ENCODE measurements around the gene NEU4. TPM values are rescaled to one million over a fixed set of nuclear protein-coding genes. Genes with fewer than 3 reads are reported as not detected.

NEU4 gene
- total RNA-seq, 1 experiment from 2014 or later: 2.2 TPM

DNA sequence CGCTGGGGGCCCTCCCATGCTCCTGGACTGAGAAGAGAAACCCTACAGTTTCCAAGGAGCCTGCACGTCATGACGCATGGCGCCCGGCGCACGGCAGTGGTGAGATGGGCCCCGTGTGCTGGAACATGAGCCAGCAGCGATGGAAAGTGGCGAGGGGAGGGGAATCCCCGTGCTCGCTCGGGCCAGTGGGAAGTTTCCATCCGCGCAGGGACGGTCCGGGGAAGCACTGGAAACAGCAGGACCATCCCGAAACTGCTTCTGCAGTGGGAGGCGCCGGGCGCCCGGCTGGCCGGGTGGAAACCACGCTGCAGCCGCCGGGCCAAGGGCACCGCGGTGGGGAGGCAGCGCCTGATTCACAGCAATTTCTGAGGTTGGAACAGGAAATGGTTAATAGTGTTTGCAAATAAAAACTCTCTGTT, 54.6 kb downstream of the NEU4 start:
- ATAC-seq: no peak
- CTCF ChIA-PET: no interaction called here

DNA sequence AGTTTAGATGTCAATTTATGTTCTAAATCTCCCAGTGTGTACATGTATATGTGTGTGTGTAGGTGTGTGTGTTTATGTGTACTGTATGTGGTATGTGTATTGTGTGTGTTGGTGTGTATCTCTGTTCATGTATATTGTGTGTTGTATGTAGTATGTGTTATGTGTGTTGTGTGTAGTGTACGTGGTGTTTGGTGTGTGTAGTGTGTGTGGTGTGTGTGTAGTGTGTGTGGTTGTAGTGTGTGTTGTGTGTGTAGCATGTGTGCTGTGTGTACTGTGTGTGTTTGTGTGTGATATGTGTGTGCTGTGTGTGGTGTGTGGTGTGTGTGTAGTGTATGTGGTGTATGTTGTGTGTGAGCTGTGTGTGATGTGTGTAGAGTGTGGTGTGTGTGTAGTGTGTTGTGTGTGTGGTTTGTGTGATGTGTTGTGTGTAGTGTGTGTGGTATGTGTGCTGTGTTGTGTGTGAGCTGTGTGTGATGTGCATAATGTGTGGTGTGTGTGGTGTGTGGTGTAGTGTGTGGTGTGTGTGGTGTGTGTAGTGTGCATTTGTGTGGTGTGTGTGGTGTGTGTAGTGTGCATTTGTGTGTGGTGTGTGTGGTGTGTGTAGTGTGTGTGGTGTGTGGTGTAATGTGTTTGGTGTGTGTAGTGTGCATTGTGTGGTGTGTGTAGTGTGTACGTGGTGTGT, 55.3 kb downstream of the NEU4 start:
- Mint-ChIP-seq H3K4me1 (peaks cover 15% of the 10 kb centered on the region; the same call in 1 of the 2 replicates), H3K27me3 (ENCODE audit: low read depth) (peaks cover 6% of the 10 kb centered on the region), H3K9me3 (peaks cover 16% of the 10 kb centered on the region), H3K4me3 (no peak overlapping the region), H3K27ac (no peak overlapping the region), H3K36me3 (peaks cover 4% of the 10 kb centered on the region; the same call in 1 of the 2 replicates)
- no peak for ATAC-seq
- CTCF ChIA-PET: no interaction called here
- DNase-seq (ENCODE audit: low spot score): no peak
- POLR2A ChIA-PET: no interaction called here
- TF ChIP-seq JAZF1 (CRISPR knock-in tag; IDR thresholded peaks at IDR 0.05): no peak
- no peak for TF ChIP-seq ATF1 (CRISPR knock-in tag; IDR thresholded peaks at IDR 0.05)
- TF ChIP-seq ZNF671 (CRISPR knock-in tag; IDR thresholded peaks at IDR 0.05): no peak
- no peak for TF ChIP-seq ZNF512 (CRISPR knock-in tag; IDR thresholded peaks at IDR 0.05; ENCODE audit: borderline replicate concordance)
- TF ChIP-seq EMX1 (CRISPR knock-in tag; IDR thresholded peaks at IDR 0.05): no peak
- no peak for TF ChIP-seq SMAD4 (CRISPR knock-in tag; IDR thresholded peaks at IDR 0.05)
- TF ChIP-seq ZMAT4 (CRISPR knock-in tag; IDR thresholded peaks at IDR 0.05): no peak
- TF ChIP-seq USF1 (CRISPR knock-in tag; IDR thresholded peaks at IDR 0.05): no peak
- TF ChIP-seq ERG (CRISPR knock-in tag; IDR thresholded peaks at IDR 0.05): no peak
- no peak for TF ChIP-seq ZNF138 (CRISPR knock-in tag; conservative IDR thresholded peaks at IDR 0.05)
- TF ChIP-seq TEAD1 (CRISPR knock-in tag; IDR thresholded peaks at IDR 0.05): no peak
- TF ChIP-seq TCF7 (CRISPR knock-in tag; IDR thresholded peaks at IDR 0.05; ENCODE audit: low read depth): no peak
- no peak for TF ChIP-seq CREB1 (CRISPR knock-in tag; IDR thresholded peaks at IDR 0.05)
- no peak for TF ChIP-seq ZNF396 (CRISPR knock-in tag; IDR thresholded peaks at IDR 0.05; ENCODE audit: borderline replicate concordance)
- TF ChIP-seq, protein P1, sequence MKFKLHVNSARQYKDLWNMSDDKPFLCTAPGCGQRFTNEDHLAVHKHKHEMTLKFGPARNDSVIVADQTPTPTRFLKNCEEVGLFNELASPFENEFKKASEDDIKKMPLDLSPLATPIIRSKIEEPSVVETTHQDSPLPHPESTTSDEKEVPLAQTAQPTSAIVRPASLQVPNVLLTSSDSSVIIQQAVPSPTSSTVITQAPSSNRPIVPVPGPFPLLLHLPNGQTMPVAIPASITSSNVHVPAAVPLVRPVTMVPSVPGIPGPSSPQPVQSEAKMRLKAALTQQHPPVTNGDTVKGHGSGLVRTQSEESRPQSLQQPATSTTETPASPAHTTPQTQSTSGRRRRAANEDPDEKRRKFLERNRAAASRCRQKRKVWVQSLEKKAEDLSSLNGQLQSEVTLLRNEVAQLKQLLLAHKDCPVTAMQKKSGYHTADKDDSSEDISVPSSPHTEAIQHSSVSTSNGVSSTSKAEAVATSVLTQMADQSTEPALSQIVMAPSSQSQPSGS (CRISPR knock-in tag; IDR thresholded peaks at IDR 0.05; ENCODE audit: borderline replicate concordance, low read depth): no peak
- TF ChIP-seq, protein P2, sequence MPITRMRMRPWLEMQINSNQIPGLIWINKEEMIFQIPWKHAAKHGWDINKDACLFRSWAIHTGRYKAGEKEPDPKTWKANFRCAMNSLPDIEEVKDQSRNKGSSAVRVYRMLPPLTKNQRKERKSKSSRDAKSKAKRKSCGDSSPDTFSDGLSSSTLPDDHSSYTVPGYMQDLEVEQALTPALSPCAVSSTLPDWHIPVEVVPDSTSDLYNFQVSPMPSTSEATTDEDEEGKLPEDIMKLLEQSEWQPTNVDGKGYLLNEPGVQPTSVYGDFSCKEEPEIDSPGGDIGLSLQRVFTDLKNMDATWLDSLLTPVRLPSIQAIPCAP (CRISPR knock-in tag; IDR thresholded peaks at IDR 0.05): no peak

More for the DNA sequence above, 54.6 kb downstream of the NEU4 start:
- TF ChIP-seq NFATC4 (CRISPR knock-in tag; IDR thresholded peaks at IDR 0.05): no peak
- TF ChIP-seq SMAD3 (CRISPR knock-in tag; IDR thresholded peaks at IDR 0.05; ENCODE audit: borderline replicate concordance): no peak
- no peak for TF ChIP-seq FOXJ3 (CRISPR knock-in tag; IDR thresholded peaks at IDR 0.05; ENCODE audit: borderline replicate concordance)
- TF ChIP-seq JAZF1 (CRISPR knock-in tag; IDR thresholded peaks at IDR 0.05): no peak
- TF ChIP-seq NFYB (CRISPR knock-in tag; conservative IDR thresholded peaks at IDR 0.05; ENCODE audit: low read depth): no peak
- no peak for TF ChIP-seq ELF4 (CRISPR knock-in tag; IDR thresholded peaks at IDR 0.05; ENCODE audit: low read depth)
- no peak for TF ChIP-seq IRF2 (CRISPR knock-in tag; IDR thresholded peaks at IDR 0.05; ENCODE audit: borderline replicate concordance, low read depth)
- no peak for TF ChIP-seq ZNF317 (CRISPR knock-in tag; IDR thresholded peaks at IDR 0.05; ENCODE audit: borderline replicate concordance, low read depth)
- no peak for TF ChIP-seq ZNF512 (CRISPR knock-in tag; IDR thresholded peaks at IDR 0.05; ENCODE audit: borderline replicate concordance)
- no peak for TF ChIP-seq ZNF138 (CRISPR knock-in tag; conservative IDR thresholded peaks at IDR 0.05)
- TF ChIP-seq, protein P1 (CRISPR knock-in tag; IDR thresholded peaks at IDR 0.05; ENCODE audit: borderline replicate concordance, low read depth): no peak
- Mint-ChIP-seq H3K36me3 (peaks cover 4% of the 10 kb centered on the region; the same call in 1 of the 2 replicates), H3K4me1 (peaks cover 15% of the 10 kb centered on the region; the same call in 1 of the 2 replicates), H3K9me3 (peaks cover 16% of the 10 kb centered on the region), H3K4me3 (no peak overlapping the region), H3K27me3 (ENCODE audit: low read depth) (peaks cover 6% of the 10 kb centered on the region), H3K27ac (no peak overlapping the region)
- POLR2A ChIA-PET: interaction anchor here (0.5 kb wide), 1 partner anchor 50 kb away, joined by 4 read pairs; no protein-coding TSS in a partner anchor
- no peak for DNase-seq (ENCODE audit: low spot score)
